ENCODE data around the gene CCDC85B.

DNA sequence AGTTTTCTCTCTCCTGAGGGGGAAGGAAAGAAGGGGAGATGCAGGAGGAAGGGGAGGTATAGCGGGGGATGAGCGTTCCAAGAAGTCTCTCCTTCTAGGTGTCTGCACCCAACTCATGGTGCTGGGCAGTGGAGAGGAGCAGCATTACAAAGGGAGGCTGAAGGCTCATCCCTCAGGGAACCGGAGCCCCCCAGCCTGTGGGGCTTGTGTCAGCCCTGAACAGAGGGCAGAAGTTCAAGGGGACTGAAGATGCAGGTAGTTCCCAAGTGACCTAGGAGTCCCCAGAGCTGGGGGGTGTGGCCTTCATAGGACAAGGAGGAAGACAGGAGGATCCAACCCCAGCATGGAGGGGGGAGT, 26.6 kb downstream of the CCDC85B start:
- no peak for TF ChIP-seq REST (IDR thresholded peaks at IDR 0.05; ENCODE audit: insufficient read depth in 1 of 2, low read depth in 2 of 2, low read length in 1 of 2)
- no peak for TF ChIP-seq CTCF (IDR thresholded peaks at IDR 0.05)

Measured in Panc1 (cell line).